ENCODE data around the gene TMEM243. TPM values are rescaled to one million over a fixed set of nuclear protein-coding genes. Genes with fewer than 3 reads are reported as not detected.
A peak's percentile ranks its signal among the peaks of the same experiment; 100 is the strongest.

The TMEM243 gene
- total and polyA plus RNA-seq, 2 of the 13 experiments (the other 11 are each of a cell fraction or from before 2014, with no cell fraction given): 25.1 to 31.2 TPM

DNA sequence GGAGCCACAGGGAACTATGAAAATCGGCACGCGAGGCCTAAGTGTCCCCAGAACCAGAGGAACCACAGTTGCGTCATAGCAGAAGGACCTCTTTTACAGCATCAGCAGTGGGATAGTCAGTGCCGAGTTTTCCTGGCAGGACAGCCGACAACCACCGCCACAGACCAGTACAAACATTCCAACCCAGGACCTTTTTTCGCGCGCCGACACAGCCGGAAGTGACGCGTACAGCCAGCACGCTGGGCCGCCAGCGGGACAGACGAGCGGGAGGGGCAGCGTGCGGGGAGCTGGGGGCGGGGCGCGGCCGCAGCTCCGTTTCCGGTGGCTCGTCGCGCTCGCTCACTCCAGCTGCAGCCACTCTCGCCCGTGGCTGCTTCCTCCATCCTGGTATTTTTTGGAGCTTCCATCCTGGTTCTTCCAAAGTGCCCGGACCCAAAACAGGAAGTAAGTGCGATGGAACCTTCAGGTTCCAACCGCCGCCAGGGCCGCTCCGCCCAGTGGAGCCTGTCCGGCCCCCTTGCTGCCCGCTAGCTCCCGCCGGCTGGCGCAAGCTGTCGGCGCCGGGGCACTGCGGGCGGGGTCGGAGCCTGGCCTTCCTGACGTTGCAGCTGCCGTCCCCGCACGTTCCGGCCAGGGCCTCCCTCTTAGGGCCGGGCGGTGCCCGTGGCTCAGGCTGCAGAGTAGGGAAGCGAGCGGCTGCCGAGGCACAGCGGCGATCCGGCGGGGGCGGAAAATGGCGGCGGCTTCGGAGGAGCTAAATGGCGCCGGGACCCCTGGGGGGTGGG, 67.2 kb downstream of the TMEM243 start, which contains the start of gene DMTF1:
DMTF1 (plus strand) TSS at position 342 of the 785 bp plus-strand sequence. CDS start 12,489 bp downstream, outside the sequence.
- H3K4me1 ChIP-seq (ENCODE audit: insufficient read depth, low read length): peaks cover 46% of the 10 kb centered on the region
- peak; percentile 92 for ATAC-seq
- BruUV-seq (replicated peaks): no TSS peak
- peak; percentile 93 for DNase-seq (ENCODE audit: low spot score)
- H3K79me2 ChIP-seq (ENCODE audit: insufficient read depth, low read length): peaks cover 45% of the 10 kb centered on the region
- H3K36me3 ChIP-seq (replicated peaks in 1 of 2; ENCODE audit: control insufficient read depth in 1 of 2, insufficient read depth in 2 of 2, low read length in 2 of 2): no peaks in the 10 kb centered on the region; a peak in 1 of 5 replicates
- 4% methylated on average over 16 of the region's 71 CpGs for WGBS (ENCODE audit: low lambda C conversion rate)
- peak within 1 kb of the TSS; percentile 98 for H3K27ac ChIP-seq (ENCODE audit: extremely low read length, insufficient read depth, low read length)
- peak within 1 kb of the TSS; percentile 91 for H3K9ac ChIP-seq (ENCODE audit: insufficient read depth, low read depth, low read length)
- ChIA-PET POLR2A (interaction anchor here (0.8 to 1.7 kb wide), 19 partner anchors 9 to 312 kb away, joined by 3 to 10 read pairs (median 4); partner anchors contain the start of genes ELAPOR2 and TMEM243), CTCF (ENCODE audit: low intra/inter-chr PET ratio, low total read pairs) (no interaction called here)
- in situ Hi-C loops (cut with HindIII; ENCODE audit: extremely low pct_ligation_motif_present, low pct_unique_long_range_greater_than_20kb): loop anchor here (5.0 kb wide), 1 partner anchor 210 kb away; no protein-coding TSS in a partner anchor
- intact Hi-C loops (cut with micrococcal nuclease; ENCODE audit: unreplicated experiment): loop anchor here (1.0 to 5.0 kb wide), 2 partner anchors 84 to 210 kb away; no protein-coding TSS in a partner anchor
- no peaks in the 10 kb centered on the region; a peak in 1 of 5 replicates for H3K27me3 ChIP-seq (ENCODE audit: control insufficient read depth in 1 of 2, insufficient read depth in 2 of 2, low read length in 2 of 2)
- H3K4me2 ChIP-seq (ENCODE audit: low read depth, low read length): peak within 1 kb of the TSS; percentile 92
- H3K4me3 ChIP-seq (replicated peaks in 1 of 3; ENCODE audit: insufficient read depth in 1 of 3, low read depth in 2 of 3, low read length in 3 of 3): peak within 1 kb of the TSS; percentile 86 to 97 (median 91)
- FAIRE-seq: no peak
- no peaks in the 10 kb centered on the region for H3K9me3 ChIP-seq (ENCODE audit: low read length)
- peak within 1 kb of the TSS; percentile 94 for H2AFZ ChIP-seq (ENCODE audit: low read length)
- H4K20me1 ChIP-seq (ENCODE audit: insufficient read depth, low read length): no peaks in the 10 kb centered on the region; the same call in 1 of the 2 replicates
- TF ChIP-seq, protein P1, sequence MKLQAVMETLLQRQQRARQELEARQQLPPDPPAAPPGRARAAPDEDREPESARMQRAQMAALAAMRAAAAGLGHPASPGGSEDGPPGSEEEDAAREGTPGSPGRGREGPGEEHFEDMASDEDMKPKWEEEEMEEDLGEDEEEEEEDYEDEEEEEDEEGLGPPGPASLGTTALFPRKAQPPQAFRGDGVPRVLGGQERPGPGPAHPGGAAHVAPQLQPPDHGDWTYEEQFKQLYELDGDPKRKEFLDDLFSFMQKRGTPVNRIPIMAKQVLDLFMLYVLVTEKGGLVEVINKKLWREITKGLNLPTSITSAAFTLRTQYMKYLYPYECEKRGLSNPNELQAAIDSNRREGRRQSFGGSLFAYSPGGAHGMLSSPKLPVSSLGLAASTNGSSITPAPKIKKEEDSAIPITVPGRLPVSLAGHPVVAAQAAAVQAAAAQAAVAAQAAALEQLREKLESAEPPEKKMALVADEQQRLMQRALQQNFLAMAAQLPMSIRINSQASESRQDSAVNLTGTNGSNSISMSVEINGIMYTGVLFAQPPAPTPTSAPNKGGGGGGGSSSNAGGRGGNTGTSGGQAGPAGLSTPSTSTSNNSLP (IDR thresholded peaks at IDR 0.05; ENCODE audit: low read depth, low read length): no peak
- TF ChIP-seq, protein P2, sequence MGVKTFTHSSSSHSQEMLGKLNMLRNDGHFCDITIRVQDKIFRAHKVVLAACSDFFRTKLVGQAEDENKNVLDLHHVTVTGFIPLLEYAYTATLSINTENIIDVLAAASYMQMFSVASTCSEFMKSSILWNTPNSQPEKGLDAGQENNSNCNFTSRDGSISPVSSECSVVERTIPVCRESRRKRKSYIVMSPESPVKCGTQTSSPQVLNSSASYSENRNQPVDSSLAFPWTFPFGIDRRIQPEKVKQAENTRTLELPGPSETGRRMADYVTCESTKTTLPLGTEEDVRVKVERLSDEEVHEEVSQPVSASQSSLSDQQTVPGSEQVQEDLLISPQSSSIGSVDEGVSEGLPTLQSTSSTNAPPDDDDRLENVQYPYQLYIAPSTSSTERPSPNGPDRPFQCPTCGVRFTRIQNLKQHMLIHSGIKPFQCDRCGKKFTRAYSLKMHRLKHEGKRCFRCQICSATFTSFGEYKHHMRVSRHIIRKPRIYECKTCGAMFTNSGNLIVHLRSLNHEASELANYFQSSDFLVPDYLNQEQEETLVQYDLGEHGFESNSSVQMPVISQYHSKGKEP (CRISPR knock-in tag; IDR thresholded peaks at IDR 0.05): no peak; the same call in 1 of the 2 replicates
- TF ChIP-seq SSRP1 (CRISPR knock-in tag; IDR thresholded peaks at IDR 0.05): no peak
- TF ChIP-seq, protein P3, sequence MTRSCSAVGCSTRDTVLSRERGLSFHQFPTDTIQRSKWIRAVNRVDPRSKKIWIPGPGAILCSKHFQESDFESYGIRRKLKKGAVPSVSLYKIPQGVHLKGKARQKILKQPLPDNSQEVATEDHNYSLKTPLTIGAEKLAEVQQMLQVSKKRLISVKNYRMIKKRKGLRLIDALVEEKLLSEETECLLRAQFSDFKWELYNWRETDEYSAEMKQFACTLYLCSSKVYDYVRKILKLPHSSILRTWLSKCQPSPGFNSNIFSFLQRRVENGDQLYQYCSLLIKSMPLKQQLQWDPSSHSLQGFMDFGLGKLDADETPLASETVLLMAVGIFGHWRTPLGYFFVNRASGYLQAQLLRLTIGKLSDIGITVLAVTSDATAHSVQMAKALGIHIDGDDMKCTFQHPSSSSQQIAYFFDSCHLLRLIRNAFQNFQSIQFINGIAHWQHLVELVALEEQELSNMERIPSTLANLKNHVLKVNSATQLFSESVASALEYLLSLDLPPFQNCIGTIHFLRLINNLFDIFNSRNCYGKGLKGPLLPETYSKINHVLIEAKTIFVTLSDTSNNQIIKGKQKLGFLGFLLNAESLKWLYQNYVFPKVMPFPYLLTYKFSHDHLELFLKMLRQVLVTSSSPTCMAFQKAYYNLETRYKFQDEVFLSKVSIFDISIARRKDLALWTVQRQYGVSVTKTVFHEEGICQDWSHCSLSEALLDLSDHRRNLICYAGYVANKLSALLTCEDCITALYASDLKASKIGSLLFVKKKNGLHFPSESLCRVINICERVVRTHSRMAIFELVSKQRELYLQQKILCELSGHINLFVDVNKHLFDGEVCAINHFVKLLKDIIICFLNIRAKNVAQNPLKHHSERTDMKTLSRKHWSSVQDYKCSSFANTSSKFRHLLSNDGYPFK (CRISPR knock-in tag; IDR thresholded peaks at IDR 0.05; ENCODE audit: borderline replicate concordance): peak; percentile 98
- TF ChIP-seq, protein P4, sequence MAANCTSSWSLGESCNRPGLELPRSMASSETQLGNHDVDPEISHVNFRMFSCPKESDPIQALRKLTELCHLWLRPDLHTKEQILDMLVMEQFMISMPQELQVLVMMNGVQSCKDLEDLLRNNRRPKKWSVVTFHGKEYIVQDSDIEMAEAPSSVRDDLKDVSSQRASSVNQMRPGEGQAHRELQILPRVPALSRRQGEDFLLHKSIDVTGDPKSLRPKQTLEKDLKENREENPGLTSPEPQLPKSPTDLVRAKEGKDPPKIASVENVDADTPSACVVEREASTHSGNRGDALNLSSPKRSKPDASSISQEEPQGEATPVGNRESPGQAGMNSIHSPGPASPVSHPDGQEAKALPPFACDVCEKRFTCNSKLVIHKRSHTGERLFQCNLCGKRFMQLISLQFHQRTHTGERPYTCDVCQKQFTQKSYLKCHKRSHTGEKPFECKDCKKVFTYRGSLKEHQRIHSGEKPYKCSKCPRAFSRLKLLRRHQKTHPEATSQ (CRISPR knock-in tag; IDR thresholded peaks at IDR 0.05; ENCODE audit: borderline replicate concordance): no peak; the same call in 1 of the 2 replicates
- TF ChIP-seq TSC22D2 (CRISPR knock-in tag; IDR thresholded peaks at IDR 0.05; ENCODE audit: borderline replicate concordance): peak; percentile 60; the same call in 1 of the 2 replicates
- TF ChIP-seq, protein P5, sequence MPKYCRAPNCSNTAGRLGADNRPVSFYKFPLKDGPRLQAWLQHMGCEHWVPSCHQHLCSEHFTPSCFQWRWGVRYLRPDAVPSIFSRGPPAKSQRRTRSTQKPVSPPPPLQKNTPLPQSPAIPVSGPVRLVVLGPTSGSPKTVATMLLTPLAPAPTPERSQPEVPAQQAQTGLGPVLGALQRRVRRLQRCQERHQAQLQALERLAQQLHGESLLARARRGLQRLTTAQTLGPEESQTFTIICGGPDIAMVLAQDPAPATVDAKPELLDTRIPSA (CRISPR knock-in tag; IDR thresholded peaks at IDR 0.05; ENCODE audit: borderline replicate concordance): 0 out of 2 replicates have a peak, but pooled peaks have one; percentile 83
- TF ChIP-seq TCF7L2 (IDR thresholded peaks at IDR 0.05; ENCODE audit: low read depth, low read length): no peak
- peak; percentile 68; the same call in 1 of the 2 replicates for TF ChIP-seq ZNF34 (CRISPR knock-in tag; IDR thresholded peaks at IDR 0.05; ENCODE audit: borderline replicate concordance)
- TF ChIP-seq STAT5B (CRISPR knock-in tag; IDR thresholded peaks at IDR 0.05): 0 out of 2 replicates have a peak, but pooled peaks have one; percentile 63
- no peak for TF ChIP-seq TBX3 (IDR thresholded peaks at IDR 0.05; ENCODE audit: borderline replicate concordance)
- no peak for TF ChIP-seq ZNF441 (CRISPR knock-in tag; IDR thresholded peaks at IDR 0.05; ENCODE audit: borderline replicate concordance)
- peak; percentile 67; the same call in 1 of the 2 replicates for TF ChIP-seq SMYD3 (CRISPR knock-in tag; IDR thresholded peaks at IDR 0.05)
